ENCODE results near the gene FCHO2. TPM values are rescaled to one million over a fixed set of nuclear protein-coding genes. Genes with fewer than 3 reads are reported as not detected.

FCHO2 gene
- total and polyA plus RNA-seq, 2 of the 8 experiments (the other 6 are each of a cell fraction or from before 2014, with no cell fraction given) = 4.3 to 15.7 TPM

DNA sequence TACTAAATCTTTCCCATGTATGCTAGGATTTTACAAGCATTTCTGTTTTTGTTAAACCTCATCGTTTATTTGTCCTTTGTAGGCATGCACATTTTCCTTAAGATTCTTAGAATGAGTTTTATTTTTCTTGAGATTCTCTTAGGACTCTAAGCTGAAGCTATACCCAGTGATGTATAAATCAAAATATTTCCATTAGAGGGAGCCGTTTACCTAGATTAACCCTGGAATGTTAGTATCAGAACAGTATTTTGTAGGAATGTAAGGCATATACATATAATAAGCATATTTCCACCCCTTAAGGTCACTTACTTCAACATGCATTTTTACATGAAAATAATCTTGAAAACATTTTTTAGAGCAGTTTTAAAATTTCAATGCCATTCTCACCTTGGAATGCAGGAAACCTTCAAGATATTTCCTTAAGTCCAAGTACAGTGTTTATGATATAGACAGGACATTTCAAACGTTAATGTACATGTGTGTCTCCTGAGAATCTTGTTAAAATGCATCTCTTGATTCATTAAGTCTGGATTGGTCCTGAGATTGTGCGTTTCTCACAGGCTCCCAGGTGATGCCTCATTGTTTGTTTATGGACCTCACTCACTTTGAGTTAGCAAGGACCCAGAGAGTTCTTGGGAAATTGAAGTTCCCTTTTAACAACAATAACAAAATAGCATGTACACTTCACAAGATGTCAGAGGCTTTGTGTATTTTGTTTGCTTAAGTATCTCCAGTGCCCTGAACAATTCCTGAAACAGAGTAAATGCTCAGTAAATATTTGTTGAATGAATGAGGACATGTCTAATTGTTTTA, 34.9 kb upstream of the FCHO2 start (continued):
- TF ChIP-seq ZNF274 (IDR thresholded peaks at IDR 0.05; ENCODE audit: borderline replicate concordance, extremely low read depth, low read length) (no peak), ASH2L (IDR thresholded peaks at IDR 0.05; ENCODE audit: low read length) (no peak), SP4 (IDR thresholded peaks at IDR 0.05; ENCODE audit: low read length) (no peak), SP1 (IDR thresholded peaks at IDR 0.05; ENCODE audit: low read depth, low read length) (no peak), RXRA (IDR thresholded peaks at IDR 0.05; ENCODE audit: insufficient read depth, low read depth, low read length) (no peak), EGR1 (IDR thresholded peaks at IDR 0.05; ENCODE audit: borderline replicate concordance, low read depth, low read length) (no peak), TEAD4 (IDR thresholded peaks at IDR 0.05; ENCODE audit: low read depth, low read length) (peak; percentile 62; the same call in 1 of the 2 replicates), SIN3A (conservative IDR thresholded peaks at IDR 0.05 in 1 of 2, IDR thresholded peaks at IDR 0.05 in 1 of 2; ENCODE audit: low read depth in 1 of 2, low read length in 2 of 2) (no peak), CTCF (IDR thresholded peaks at IDR 0.05; ENCODE audit: control extremely low read depth in 1 of 3, insufficient read depth in 1 of 3, low read depth in 1 of 3, low read length in 3 of 3) (peak in 1 of 3 experiments; percentile 32; a peak in 2 of 4 replicates), SP2 (IDR thresholded peaks at IDR 0.05; ENCODE audit: low read length) (no peak), SIX5 (IDR thresholded peaks at IDR 0.05; ENCODE audit: low read depth, low read length) (no peak), PHF8 (conservative IDR thresholded peaks at IDR 0.05; ENCODE audit: low read depth, low read length) (no peak), NANOG (IDR thresholded peaks at IDR 0.05; ENCODE audit: insufficient read depth, low read depth, low read length, poor library complexity, severe bottlenecking) (no peak), YY1 (IDR thresholded peaks at IDR 0.05; ENCODE audit: low read depth, low read length) (no peak), JUND (IDR thresholded peaks at IDR 0.05; ENCODE audit: low read length) (no peak)
